Stimulated activated naive CD4-positive, alpha-beta T cell (primary cell): ENCODE data around the gene BCR.

Experiments used
- DNase-seq, 6 experiments: peaks; one replicate each; lab custom pipeline; 2025; lab: John Stamatoyannopoulos, UW

The BCR gene

GRCh38 chr22:23151827-23152226, 28.5 kb upstream of the BCR start:
- DNase-seq: no peak

- DNase-seq: no peak
Observed at GRCh38 chr22:23152238-23153114, 27.8 kb upstream of the BCR start.

GRCh38 chr22:23153994-23154393, 26.3 kb upstream of the BCR start:
- DNase-seq: no peak

- no peak for DNase-seq
Observed at GRCh38 chr22:23154461-23154860, 25.8 kb upstream of the BCR start.

DNA sequence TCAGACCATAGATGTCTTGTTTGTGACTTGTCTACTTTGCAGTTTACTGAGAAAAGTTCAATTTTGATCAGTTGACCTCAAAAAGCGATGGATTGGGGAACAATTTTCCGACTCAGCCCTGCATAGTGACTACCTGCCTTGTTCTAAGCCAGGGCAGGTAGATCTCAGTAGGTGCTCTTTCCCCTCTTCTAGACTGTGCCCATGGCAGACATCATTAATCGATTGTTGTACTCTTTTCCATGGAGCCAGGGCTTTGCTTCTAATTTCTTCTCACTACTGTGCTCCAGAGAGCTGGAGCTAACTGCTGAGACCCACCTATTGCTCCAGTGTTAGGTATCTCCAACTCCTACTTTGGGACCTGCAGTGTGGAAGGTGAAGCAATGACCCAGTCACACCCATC, 25.2 kb upstream of the BCR start:
- DNase-seq: no peak

DNA sequence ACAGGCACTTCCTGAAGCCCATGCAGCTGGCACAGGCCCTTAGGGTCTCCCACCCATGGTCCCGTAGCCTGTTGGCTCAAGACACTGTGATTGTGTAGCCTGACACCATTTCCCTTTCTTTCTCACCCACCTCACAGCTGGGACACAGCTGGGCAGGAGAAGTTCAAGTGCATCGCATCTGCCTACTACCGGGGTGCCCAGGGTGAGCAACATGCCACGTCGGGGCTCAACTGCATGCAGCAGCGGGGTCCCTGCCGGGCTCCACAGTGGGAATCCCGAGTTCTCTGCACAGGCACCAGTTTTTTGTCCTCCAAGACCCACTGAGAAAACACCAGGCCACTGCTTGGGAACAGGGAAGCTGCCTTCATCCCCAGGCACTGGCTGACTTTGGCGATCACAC, 24.5 kb upstream of the BCR start:
- no peak for DNase-seq

DNA sequence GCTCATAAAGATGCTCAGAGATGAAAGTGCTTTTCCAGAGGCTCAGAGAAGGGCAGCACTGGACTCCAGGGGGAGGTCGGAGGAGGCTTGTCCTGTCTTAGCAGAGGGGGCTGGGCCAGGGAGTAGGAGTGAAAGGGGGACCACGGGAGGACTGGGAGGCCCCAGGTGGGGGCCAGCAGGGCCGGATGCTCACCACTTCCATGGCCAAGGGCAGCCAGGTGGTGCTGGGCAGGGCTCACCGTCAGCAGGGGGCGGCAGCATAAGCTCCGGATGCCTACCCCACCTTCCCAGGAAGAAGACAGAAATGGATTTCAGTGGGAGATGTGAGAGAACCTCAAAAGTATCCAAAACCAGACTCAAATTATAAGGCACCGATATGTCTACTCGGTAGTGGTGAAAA, 24.0 kb upstream of the BCR start:
- DNase-seq: no peak

- DNase-seq: no peak
Observed at GRCh38 chr22:23157560-23158515, 22.5 kb upstream of the BCR start.

GRCh38 chr22:23158516-23159290, 21.6 kb upstream of the BCR start:
- DNase-seq: no peak

GRCh38 chr22:23159291-23159630, 21.0 kb upstream of the BCR start:
- DNase-seq: no peak

DNA sequence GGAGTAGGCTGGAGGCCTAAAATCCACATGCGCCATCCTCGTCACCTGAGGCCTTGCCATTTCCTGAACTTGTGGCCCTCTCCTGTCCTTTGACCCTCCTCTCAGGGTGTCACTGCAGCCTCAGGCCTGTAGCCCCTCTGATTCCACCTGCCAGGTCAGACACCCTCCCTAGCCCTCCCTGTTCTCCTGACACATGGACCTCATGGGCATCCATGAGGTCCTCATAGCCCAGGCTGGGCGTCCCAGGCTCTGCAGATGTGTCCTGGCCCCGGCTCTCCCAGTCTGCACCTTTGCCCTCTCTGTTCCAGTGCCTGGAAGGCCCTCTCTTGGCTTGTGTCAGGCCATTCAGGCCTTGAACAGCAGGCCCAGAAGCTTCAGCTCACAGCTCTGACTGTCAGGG, 19.3 kb upstream of the BCR start:
- DNase-seq: no peak

- DNase-seq: no peak
Observed at GRCh38 chr22:23161574-23161973, 18.7 kb upstream of the BCR start.

GRCh38 chr22:23163665-23164064, 16.6 kb upstream of the BCR start:
- no peak for DNase-seq

GRCh38 chr22:23164091-23164490, 16.2 kb upstream of the BCR start:
- DNase-seq: no peak

DNA sequence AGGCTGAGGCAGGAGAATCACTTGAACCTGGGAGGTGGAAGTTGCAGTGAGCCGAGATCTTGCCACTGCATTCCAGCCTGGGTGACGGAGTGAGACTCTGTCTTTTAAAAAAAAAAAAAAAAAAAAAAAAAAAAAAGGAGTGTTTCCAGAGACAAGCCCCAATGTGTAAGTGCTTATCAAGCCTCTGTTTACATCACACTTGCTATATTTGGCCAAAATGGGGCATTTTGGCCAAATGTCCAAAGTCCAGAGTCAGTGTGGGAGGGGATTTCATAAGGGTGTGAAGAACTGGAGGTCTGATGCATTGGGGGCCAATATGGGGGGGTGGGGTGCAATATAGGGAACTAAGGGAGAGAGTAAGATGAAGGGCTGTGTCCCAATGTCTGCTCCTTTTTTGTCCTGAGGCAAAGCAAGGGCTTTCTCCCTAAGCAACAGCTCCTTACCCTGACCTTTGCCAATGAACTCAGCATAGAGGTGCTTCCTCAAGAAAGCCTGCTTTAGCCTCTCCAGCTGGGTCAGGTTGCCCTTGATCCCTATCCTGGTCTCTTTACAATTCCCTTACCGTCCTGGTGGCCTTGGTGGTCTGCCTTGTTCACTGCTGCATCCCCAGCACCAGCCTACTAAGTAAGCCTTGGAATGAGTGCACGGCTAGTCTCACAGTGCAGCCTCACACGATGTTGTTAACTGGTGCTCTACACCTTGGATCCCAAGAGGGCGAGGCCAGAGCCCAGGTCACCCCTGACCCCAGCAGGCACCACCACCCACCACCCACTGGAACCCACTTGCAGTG, 14.1 kb upstream of the BCR start:
- no peak for DNase-seq

DNA sequence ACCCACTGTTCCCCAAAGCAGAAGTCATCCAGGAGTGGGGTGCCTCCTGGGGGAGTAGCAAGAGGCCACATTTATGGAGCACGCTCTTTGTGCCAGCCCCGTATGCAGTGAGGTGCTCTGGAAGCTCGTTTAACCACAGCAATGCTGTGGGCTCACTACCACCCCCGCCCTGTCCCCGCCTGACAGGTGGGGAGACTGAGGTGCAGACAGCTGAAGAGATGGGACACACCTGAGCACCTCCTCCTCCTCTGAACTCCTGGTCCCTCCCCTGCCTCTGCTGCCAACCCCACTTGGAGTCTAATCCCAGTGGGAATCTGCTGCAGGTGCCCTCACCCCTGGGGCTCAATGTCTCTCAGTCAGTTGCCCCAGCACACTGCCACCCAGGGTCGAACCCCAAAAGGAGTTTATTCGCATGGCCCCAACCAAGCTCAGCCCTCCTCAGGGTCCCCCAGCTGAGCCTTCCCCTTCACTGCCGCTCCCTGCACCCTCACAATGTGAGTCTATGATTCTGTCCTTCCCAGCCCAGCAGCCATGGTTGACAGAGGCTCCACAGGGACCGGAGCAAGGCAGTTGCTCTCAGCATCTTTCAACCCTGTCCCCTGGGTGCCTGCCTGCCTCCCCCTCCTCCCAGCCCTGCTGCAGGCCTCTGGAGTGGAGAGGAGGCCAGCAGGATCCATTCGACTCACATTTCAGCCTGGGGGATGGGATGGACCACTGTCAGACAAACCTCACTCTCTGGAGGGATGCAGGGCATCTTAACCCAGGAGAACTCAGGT, 13.3 kb upstream of the BCR start:
- no peak for DNase-seq

GRCh38 chr22:23168391-23169042, 11.8 kb upstream of the BCR start:
- no peak for DNase-seq

DNA sequence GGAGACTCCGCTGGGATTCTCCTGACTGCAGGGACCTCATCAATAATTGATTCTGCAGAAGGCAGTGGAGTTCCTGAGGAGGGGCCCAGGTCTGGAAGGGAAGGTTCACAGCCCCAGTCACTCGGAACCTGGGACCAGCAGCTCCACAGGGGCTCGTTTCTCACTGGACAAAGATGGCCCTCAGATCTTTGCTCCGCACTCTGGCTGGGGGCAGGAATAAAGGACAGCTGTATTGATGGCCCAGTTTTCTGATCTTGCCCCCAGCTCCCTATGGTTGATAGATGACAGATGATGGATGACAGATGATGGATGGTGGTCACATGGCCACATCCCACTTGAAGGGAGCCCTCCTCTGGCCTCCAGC, 11.3 kb upstream of the BCR start:
- no peak for DNase-seq

DNA sequence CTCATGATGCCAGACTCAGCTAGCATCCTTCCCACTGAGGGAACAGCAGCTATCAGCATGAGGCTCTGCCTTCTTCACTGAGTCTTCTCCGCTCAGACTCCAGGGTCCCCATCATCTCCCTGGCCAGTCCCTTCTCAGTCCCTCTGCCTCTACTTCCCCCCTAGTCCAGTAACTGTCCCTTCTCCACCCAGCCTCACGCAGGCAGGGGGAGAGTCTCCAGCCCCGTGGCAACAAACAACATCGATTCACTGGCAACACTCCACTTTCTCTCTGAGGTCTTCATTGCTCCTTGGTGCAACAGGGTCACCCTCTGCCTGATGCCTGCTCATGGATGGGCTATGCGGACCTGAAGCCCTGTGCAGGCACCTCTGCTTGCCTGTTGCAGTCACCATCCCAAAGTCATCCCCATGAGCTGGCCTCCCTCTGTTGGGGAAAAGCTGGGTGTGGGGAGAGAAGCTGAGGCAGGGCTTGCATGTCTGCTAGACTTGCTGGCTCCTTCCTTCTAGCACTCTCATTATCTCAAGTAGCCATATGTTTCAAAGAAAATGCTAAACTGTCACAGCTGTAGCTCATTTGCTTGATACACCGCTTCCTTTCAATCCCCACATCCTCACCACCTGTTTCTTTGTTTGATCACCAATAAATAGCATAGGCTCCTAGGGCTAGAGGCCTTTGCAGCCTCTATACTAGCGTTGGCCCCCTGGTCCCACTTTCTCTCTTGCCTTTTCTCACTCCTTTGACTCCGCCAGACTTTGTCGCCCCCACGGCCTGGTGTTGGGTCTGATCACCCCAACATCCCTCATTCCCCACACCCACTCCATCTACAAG, 4.3 kb upstream of the BCR start:
- peak in 2 of 6 experiments; percentile 13 to 24 for DNase-seq
